Activated B cell treated with CpG ODN at 0.5 μM for 24 hours (primary cell): Measurements from ENCODE around the gene FETUB. TPM values are rescaled to one million over a fixed set of nuclear protein-coding genes. Genes with fewer than 3 reads are reported as not detected.

Source experiments
- ATAC-seq: fragments of 200-7000 bp; cut with Tn5 transposase; one replicate; pipeline ENCODE4 v1.10.0; 2021; ENCODE audit warnings: low read depth, mild to moderate bottlenecking, moderate library complexity
- CTCF ChIA-PET: fragments of 350-600 bp; sonication (Branson Sonifier 250); formaldehyde crosslinking; loops from one replicate; lab custom pipeline; 2021; ENCODE audit warnings: antibody characterized with exemption; lab: Charles Lee
- POLR2A ChIA-PET: fragments of 350-600 bp; sonication (Branson Sonifier 250); formaldehyde crosslinking; loops from one replicate; lab custom pipeline; 2021; ENCODE audit warnings: antibody characterized with exemption; lab: Charles Lee
- DNase-seq: peaks from one replicate; pipeline ENCODE4 v3.0.0; 2022
- H3K27ac Mint-ChIP-seq: one replicate; pipeline ENCODE4 v1.8.0; 2020; ENCODE audit warnings: mixed read lengths
- H3K27me3 Mint-ChIP-seq: one replicate; pipeline ENCODE4 v1.8.0; 2021; ENCODE audit warnings: mixed read lengths
- H3K36me3 Mint-ChIP-seq: one replicate; pipeline ENCODE4 v1.8.0; 2021; ENCODE audit warnings: low read depth, mixed read lengths
- H3K4me1 Mint-ChIP-seq: one replicate; pipeline ENCODE4 v1.8.0; 2021; ENCODE audit warnings: mixed read lengths
- H3K4me3 Mint-ChIP-seq: one replicate; pipeline ENCODE4 v1.8.0; 2020; ENCODE audit warnings: mild to moderate bottlenecking, mixed read lengths
- H3K9me3 Mint-ChIP-seq: one replicate; pipeline ENCODE4 v1.8.0; 2020; ENCODE audit warnings: mixed read lengths
- CTCF ChIP-seq: fragments of 200-600 bp; IDR thresholded peaks from one replicate; pipeline ENCODE4 v1.8.0; 2022; ENCODE audit warnings: antibody characterized with exemption, mild to moderate bottlenecking
- intact Hi-C: fragments of 100-400 bp; cut with micrococcal nuclease; formaldehyde crosslinking; loops from one replicate; pipeline ENCODE4 v1.15.1; 2024
- total RNA-seq: library from RNA; stranded (reverse); gene quantifications from 2 replicates; pipeline ENCODE4 v1.2.3, GENCODE V29; 2022

The FETUB gene
- total RNA-seq, 1 donor from 2014 or later: not detected

DNA sequence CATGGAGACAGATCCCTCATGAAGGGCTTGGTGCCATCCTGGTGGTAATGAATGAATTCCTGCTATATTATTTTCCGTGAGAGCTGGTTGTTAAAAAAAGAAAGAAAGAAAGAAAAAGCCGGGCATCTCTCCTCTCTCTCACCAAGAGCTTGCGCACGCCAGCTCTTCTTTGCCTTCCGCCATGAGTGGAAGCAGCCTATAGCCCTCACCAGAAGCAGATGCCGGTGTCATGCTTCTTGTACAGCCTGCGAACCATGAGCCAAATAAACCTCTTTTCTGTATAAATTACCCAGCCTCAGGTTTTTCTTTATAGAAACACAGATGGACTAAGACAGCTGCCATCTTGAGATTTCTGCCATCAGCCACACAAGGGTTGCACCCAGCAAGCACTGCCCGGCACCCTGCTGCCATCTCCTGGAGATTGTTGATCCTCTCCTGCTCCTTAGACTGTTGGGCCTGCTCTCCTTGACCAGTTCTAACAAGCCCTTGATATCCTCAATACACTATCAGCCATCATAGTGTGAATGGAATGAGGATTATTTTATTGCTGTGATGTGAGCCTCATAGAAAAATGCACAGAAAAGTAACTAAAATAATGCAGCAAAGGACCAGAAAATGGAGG, 30.8 kb upstream of the FETUB start:
- no peak for ATAC-seq
- POLR2A ChIA-PET: no interaction called here
- no peak for TF ChIP-seq CTCF
- CTCF ChIA-PET: interaction anchor here (2.7 kb wide), 1 partner anchor 7 kb away, joined by 14 read pairs; no protein-coding TSS in a partner anchor
- Mint-ChIP-seq H3K36me3 (no peaks in the 10 kb centered on the region), H3K4me1 (peaks cover 1% of the 10 kb centered on the region), H3K27ac (no peak overlapping the region), H3K9me3 (no peaks in the 10 kb centered on the region), H3K4me3 (no peak overlapping the region), H3K27me3 (peaks cover 15% of the 10 kb centered on the region)
- intact Hi-C loops: no loop called here
- no peak for DNase-seq

DNA sequence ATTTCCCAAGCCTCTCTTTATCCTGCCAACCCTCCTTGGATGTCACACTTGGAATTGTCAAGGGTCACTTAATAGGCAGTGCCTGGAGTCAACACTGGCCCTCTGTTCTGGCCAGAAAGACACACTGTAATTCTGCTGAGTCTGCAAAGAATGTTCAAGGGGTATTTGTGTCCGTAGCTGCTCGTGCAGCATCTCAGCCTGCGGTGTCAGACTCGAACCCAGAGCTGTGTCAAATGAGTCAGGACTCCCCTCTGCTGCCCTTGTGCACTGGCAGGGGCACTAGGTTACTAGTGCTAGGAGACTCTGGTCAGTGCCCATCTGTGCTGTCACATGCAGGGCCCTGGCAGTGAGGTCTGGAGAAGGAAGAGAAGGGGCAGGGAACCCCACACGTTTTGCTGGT, 28.1 kb upstream of the FETUB start:
- intact Hi-C loops: loop anchor here (10.0 kb wide), 1 partner anchor 947 kb away; no protein-coding TSS in a partner anchor
- DNase-seq (no peak), ATAC-seq (no peak)
- H3K27me3 Mint-ChIP-seq: peaks cover 20% of the 10 kb centered on the region
- CTCF ChIA-PET: interaction anchor here (7.7 kb wide), 1 partner anchor 211 kb away, joined by 187 read pairs; no protein-coding TSS in a partner anchor
- no peaks in the 10 kb centered on the region for H3K9me3 Mint-ChIP-seq
- H3K4me1 Mint-ChIP-seq: peaks cover 11% of the 10 kb centered on the region
- H3K27ac Mint-ChIP-seq: no peak overlapping the region
- H3K4me3 Mint-ChIP-seq: no peak overlapping the region
- POLR2A ChIA-PET: interaction anchor here (0.6 kb wide), 1 partner anchor 162 kb away, joined by 4 read pairs; no protein-coding TSS in a partner anchor
- TF ChIP-seq CTCF: no peak
- no peaks in the 10 kb centered on the region for H3K36me3 Mint-ChIP-seq

GRCh38 chr3:186612721-186613636, 27.2 kb upstream of the FETUB start, which contains the start of gene AHSG:
Gene AHSG, plus strand, starts transcription at chr3:186613060. Its CDS starts 82 bp downstream, at chr3:186613142.
- ATAC-seq: no peak
- POLR2A ChIA-PET: no interaction called here
- Mint-ChIP-seq H3K4me1 (peaks cover 16% of the 10 kb centered on the region), H3K27me3 (peaks cover 28% of the 10 kb centered on the region), H3K9me3 (no peaks in the 10 kb centered on the region), H3K36me3 (no peaks in the 10 kb centered on the region), H3K27ac (no peak within 1 kb of the TSS), H3K4me3 (no peak within 1 kb of the TSS)
- no peak for TF ChIP-seq CTCF
- intact Hi-C loops: loop anchor here (10.0 kb wide), 1 partner anchor 948 kb away; no protein-coding TSS in a partner anchor
- CTCF ChIA-PET: interaction anchor here (1.6 to 7.7 kb wide), 3 partner anchors 10 to 633 kb away, joined by 4 to 187 read pairs (median 98); no protein-coding TSS in a partner anchor
- no peak for DNase-seq

DNA sequence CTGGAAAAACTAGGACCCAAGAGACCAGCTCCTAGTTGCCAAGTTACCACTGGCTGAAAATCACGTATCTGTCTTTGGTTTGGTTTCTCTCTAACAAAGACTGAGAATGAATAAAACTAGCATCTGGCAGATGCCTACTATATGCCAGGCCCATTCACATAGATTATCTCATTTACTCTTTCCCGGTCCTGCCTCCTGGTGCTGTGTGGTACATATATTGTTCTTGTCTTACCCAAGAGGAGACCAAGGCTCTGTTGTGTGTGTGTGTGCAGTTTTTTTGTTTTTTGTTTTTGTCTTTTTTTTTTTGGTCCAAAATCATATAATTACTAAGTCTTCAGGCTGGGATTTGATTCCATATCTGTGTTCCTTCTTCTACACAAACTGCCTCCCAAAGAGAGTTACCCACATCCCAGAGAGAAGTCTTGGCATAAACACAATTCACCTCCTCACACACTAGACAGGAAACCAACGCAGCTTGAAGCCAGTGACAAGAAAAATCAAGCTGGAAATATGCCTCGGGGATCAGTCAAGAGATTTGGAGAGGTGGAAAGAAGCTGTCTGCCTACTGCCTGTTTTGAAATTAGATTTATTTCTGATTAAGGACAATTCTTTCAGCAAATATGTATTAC, 26.4 kb upstream of the FETUB start:
- CTCF ChIA-PET: interaction anchor here (1.1 to 7.7 kb wide), 5 partner anchors 9 to 634 kb away, joined by 3 to 187 read pairs (median 4); no protein-coding TSS in a partner anchor
- Mint-ChIP-seq H3K27ac (no peak overlapping the region), H3K27me3 (peaks cover 35% of the 10 kb centered on the region), H3K36me3 (no peaks in the 10 kb centered on the region), H3K9me3 (no peaks in the 10 kb centered on the region), H3K4me1 (peaks cover 16% of the 10 kb centered on the region), H3K4me3 (no peak overlapping the region)
- ATAC-seq (no peak), DNase-seq (no peak)
- intact Hi-C loops: loop anchor here (10.0 kb wide), 1 partner anchor 949 kb away; no protein-coding TSS in a partner anchor
- POLR2A ChIA-PET: interaction anchor here (1.6 kb wide), 1 partner anchor 170 kb away, joined by 9 read pairs; the partner anchor contains the start of gene EIF4A2
- TF ChIP-seq CTCF: no peak
